ENCODE data around the gene RNF215. TPM values are rescaled to one million over a fixed set of nuclear protein-coding genes. Genes with fewer than 3 reads are reported as not detected.
A peak's percentile ranks its signal among the peaks of the same experiment; 100 is the strongest.

The RNF215 gene
- total and polyA plus RNA-seq, 2 of the 13 experiments (the other 11 are each of a cell fraction or from before 2014, with no cell fraction given): 5.3 to 6.1 TPM

GRCh38 chr22:30386960-30387827 lies at the start of gene RNF215 (continued):
- TF ChIP-seq, protein P1, sequence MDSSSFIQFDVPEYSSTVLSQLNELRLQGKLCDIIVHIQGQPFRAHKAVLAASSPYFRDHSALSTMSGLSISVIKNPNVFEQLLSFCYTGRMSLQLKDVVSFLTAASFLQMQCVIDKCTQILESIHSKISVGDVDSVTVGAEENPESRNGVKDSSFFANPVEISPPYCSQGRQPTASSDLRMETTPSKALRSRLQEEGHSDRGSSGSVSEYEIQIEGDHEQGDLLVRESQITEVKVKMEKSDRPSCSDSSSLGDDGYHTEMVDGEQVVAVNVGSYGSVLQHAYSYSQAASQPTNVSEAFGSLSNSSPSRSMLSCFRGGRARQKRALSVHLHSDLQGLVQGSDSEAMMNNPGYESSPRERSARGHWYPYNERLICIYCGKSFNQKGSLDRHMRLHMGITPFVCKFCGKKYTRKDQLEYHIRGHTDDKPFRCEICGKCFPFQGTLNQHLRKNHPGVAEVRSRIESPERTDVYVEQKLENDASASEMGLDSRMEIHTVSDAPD (CRISPR knock-in tag; IDR thresholded peaks at IDR 0.05): no peak
- TF ChIP-seq, protein P2, sequence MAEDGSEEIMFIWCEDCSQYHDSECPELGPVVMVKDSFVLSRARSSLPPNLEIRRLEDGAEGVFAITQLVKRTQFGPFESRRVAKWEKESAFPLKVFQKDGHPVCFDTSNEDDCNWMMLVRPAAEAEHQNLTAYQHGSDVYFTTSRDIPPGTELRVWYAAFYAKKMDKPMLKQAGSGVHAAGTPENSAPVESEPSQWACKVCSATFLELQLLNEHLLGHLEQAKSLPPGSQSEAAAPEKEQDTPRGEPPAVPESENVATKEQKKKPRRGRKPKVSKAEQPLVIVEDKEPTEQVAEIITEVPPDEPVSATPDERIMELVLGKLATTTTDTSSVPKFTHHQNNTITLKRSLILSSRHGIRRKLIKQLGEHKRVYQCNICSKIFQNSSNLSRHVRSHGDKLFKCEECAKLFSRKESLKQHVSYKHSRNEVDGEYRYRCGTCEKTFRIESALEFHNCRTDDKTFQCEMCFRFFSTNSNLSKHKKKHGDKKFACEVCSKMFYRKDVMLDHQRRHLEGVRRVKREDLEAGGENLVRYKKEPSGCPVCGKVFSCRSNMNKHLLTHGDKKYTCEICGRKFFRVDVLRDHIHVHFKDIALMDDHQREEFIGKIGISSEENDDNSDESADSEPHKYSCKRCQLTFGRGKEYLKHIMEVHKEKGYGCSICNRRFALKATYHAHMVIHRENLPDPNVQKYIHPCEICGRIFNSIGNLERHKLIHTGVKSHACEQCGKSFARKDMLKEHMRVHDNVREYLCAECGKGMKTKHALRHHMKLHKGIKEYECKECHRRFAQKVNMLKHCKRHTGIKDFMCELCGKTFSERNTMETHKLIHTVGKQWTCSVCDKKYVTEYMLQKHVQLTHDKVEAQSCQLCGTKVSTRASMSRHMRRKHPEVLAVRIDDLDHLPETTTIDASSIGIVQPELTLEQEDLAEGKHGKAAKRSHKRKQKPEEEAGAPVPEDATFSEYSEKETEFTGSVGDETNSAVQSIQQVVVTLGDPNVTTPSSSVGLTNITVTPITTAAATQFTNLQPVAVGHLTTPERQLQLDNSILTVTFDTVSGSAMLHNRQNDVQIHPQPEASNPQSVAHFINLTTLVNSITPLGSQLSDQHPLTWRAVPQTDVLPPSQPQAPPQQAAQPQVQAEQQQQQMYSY (CRISPR knock-in tag; IDR thresholded peaks at IDR 0.05): no peak
- no peak for TF ChIP-seq PHF5A (CRISPR knock-in tag; IDR thresholded peaks at IDR 0.05; ENCODE audit: low read depth, unreplicated experiment)
- TF ChIP-seq ZNF550 (CRISPR knock-in tag; IDR thresholded peaks at IDR 0.05; ENCODE audit: borderline replicate concordance): no peak
- no peak for TF ChIP-seq KDM1A (CRISPR knock-in tag; IDR thresholded peaks at IDR 0.05)
- no peak for TF ChIP-seq ZNF777 (CRISPR knock-in tag; IDR thresholded peaks at IDR 0.05)
- TF ChIP-seq, protein P3, sequence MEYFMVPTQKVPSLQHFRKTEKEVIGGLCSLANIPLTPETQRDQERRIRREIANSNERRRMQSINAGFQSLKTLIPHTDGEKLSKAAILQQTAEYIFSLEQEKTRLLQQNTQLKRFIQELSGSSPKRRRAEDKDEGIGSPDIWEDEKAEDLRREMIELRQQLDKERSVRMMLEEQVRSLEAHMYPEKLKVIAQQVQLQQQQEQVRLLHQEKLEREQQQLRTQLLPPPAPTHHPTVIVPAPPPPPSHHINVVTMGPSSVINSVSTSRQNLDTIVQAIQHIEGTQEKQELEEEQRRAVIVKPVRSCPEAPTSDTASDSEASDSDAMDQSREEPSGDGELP (IDR thresholded peaks at IDR 0.05; ENCODE audit: borderline replicate concordance, low read depth): no peak
- TF ChIP-seq NAIF1 (CRISPR knock-in tag; IDR thresholded peaks at IDR 0.05; ENCODE audit: borderline replicate concordance): no peak
- TF ChIP-seq ZNF7 (CRISPR knock-in tag; IDR thresholded peaks at IDR 0.05): no peak
- no peak for TF ChIP-seq ZMAT5 (CRISPR knock-in tag; IDR thresholded peaks at IDR 0.05; ENCODE audit: borderline replicate concordance, low read depth)
- no peak for TF ChIP-seq PCBP1 (IDR thresholded peaks at IDR 0.05; ENCODE audit: borderline replicate concordance, low read depth, low read length)
- no peak for TF ChIP-seq CHD2 (IDR thresholded peaks at IDR 0.05; ENCODE audit: low read depth, low read length)
- no peak for TF ChIP-seq RFXANK (CRISPR knock-in tag; IDR thresholded peaks at IDR 0.05)
- TF ChIP-seq, protein P4, sequence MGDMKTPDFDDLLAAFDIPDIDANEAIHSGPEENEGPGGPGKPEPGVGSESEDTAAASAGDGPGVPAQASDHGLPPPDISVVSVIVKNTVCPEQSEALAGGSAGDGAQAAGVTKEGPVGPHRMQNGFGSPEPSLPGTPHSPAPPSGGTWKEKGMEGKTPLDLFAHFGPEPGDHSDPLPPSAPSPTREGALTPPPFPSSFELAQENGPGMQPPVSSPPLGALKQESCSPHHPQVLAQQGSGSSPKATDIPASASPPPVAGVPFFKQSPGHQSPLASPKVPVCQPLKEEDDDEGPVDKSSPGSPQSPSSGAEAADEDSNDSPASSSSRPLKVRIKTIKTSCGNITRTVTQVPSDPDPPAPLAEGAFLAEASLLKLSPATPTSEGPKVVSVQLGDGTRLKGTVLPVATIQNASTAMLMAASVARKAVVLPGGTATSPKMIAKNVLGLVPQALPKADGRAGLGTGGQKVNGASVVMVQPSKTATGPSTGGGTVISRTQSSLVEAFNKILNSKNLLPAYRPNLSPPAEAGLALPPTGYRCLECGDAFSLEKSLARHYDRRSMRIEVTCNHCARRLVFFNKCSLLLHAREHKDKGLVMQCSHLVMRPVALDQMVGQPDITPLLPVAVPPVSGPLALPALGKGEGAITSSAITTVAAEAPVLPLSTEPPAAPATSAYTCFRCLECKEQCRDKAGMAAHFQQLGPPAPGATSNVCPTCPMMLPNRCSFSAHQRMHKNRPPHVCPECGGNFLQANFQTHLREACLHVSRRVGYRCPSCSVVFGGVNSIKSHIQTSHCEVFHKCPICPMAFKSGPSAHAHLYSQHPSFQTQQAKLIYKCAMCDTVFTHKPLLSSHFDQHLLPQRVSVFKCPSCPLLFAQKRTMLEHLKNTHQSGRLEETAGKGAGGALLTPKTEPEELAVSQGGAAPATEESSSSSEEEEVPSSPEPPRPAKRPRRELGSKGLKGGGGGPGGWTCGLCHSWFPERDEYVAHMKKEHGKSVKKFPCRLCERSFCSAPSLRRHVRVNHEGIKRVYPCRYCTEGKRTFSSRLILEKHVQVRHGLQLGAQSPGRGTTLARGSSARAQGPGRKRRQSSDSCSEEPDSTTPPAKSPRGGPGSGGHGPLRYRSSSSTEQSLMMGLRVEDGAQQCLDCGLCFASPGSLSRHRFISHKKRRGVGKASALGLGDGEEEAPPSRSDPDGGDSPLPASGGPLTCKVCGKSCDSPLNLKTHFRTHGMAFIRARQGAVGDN (CRISPR knock-in tag; IDR thresholded peaks at IDR 0.05): peak; percentile 14
- no peak for TF ChIP-seq FLYWCH1 (CRISPR knock-in tag; IDR thresholded peaks at IDR 0.05)
- TF ChIP-seq ZNF572 (CRISPR knock-in tag; IDR thresholded peaks at IDR 0.05): no peak
- TF ChIP-seq TOPORS (CRISPR knock-in tag; IDR thresholded peaks at IDR 0.05): no peak
